COLO668 (cell line): ENCODE measurements around the gene RGS9.
A peak's percentile ranks its signal among the peaks of the same experiment; 100 is the strongest.
"Not testable (repeated sequence)": the region's sequence is repeated elsewhere in the genome, so short reads cannot be mapped to it uniquely, and the experiment has no call there.

Experiments used
- DNase-seq: peaks from one replicate; lab custom pipeline; 2025; ENCODE audit not compliant: unreplicated experiment; lab: John Stamatoyannopoulos, UW

The RGS9 gene

DNA sequence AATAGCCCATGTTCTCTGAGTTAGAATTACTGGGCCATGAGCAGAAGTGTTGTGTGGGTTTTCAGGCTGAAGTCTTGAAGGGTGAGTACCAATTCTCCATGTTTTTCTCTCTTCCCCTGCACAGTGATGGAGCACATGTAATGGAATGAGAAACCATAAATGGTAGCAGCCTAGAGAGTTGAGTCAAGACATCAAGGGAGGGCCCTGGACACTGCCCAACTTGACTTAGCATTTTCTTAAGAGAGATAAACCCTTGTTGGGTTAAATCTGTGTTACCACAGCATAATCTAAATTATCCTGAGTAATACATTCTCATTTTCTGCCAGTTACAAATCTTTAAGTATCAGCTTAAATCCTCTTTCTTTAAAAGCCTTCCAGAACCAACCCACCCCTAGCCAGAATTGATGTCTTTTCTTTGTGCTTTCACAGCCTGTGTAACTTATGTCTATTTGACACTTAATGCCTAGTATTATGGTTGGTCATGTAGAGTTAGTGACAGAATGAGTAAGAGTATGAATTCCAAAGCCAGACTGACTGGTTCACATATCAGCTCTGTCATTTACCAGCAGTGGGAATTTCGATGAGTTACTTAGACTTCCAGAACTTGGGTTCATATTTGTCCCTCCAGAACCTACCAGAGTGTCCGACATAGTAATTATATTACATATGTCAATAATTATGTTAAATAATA, 27.0 kb upstream of the RGS9 start:
- no peak for DNase-seq

- no peak for DNase-seq
Measured at GRCh38 chr17:65115839-65116238, 21.3 kb upstream of the RGS9 start.

DNA sequence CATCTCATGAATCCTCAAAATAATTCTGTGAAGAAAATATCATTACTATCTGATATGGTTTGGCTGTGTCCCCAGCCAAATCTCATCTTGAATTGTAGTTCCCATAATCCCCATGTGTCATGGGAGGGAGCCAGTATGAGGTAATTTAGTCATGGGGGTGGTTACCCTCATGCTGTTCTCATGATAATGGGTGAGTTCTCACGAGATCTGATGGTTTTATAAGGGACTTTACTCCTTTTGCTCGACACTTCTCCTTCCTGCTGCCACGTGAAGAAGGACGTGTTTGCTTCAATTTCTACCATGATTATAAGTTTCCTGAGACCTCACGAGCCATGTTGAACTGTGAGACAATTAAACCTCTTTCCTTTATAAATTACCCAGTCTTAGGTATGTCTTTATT, 20.7 kb upstream of the RGS9 start:
- DNase-seq: not testable (repeated sequence)

- no peak for DNase-seq
Measured at GRCh38 chr17:65117384-65118035, 19.7 kb upstream of the RGS9 start.

DNA sequence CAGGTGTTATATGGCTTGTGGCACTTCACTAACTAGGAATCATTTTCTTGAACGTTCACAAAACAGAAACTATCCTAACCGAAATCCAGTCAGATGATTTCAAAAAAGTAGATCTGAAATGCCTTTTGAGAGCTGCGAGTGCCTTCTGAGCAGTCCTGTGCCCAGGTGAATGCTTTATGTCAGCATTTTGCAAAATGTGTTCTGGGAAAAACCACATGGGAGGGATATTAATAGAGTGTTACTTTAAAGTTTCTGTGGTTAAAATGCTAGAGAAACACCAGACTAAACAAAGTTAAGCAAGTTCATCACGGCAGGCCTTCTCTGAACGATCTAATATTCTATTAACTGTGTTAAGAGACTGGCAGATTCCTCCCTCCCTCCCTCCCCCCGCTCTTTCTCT, 15.8 kb upstream of the RGS9 start:
- DNase-seq: no peak

GRCh38 chr17:65121916-65122806, 15.0 kb upstream of the RGS9 start:
- DNase-seq: no peak

DNA sequence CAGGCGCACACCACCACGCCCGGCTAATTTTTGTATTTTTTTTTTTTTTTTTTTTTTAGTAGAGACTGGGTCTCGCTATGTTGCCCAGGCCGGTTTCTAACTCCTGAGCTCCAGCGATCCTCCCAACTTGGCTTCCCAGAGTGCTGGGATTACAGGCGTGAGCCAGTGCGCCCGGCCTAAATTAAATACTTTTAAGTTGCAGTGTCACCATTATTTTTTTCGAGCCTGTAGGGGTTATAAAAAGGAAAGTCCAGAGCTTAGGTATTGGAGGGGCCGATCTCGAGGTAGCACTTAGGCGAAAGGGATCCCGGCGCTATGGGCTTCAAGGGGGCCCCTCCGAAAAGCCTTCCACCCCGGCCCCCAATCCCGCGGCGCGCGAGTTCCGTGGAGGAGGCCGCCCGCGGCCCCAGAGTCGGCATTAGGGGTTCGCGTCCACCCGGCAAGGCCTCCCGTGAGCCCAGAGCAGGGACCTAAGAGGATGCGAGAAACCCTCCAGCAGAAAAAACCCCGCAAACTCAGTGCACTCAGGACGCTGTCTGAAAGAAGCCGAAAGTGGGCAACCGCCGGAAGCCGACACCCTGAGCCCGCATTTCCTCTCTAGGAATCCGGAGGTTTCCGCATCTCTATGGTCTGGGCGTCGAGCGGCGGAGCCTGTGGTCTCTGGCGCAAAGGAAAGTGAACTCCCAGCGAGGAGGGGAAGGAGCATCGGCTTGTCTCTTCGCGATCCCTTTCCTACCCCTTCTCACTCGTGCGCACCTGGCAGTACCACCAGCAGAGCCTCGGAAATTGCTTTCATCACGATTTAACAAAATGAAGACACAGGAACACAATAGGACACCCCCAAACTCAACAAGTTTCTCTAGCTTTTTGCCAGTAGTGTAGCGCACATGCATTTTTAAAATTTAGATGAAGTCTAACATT, 14.1 kb upstream of the RGS9 start:
- DNase-seq: peak; percentile 75

- peak; percentile 18 for DNase-seq
Measured at GRCh38 chr17:65123757-65124675, 13.2 kb upstream of the RGS9 start.

DNA sequence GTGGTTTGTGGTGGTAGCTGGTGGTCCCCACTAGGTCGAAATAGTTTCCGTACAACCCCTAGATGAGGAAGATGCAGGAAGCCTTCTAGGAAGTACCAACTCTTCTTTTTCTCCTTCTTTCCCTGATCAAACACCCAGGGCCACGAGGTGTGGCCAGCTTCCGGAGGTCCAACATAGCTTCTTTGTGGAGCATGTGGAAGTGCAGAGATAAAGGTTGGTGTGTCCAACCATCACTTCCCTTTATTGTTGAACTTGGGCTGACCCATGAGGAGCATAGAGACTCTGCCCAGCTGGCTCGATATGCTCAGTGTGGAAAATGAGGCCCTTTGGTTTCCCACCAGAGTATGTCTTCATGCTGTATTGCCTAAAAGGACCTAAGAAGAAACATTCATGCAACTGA, 6.3 kb upstream of the RGS9 start:
- no peak for DNase-seq

DNA sequence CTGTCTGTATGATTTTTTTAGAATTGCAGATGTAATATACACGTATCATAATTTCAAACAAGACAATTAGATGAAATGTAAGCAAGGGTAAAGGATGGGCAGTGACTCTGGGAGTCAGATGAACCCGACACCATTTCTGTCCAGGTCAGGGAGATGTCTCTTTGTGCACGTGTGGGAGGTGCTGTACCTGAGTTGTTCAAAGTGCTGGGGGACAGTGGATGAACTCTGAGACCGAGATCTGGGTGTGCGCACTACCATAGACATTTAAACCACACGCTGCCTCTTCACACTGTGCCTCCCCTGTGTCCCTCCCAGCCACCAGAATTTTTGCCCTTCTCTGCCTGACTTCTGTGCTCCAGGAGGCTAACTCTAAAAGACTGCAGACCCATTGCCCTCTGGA, 5.9 kb upstream of the RGS9 start:
- no peak for DNase-seq

- no peak for DNase-seq
Measured at GRCh38 chr17:65131946-65132345, 5.2 kb upstream of the RGS9 start.

- no peak for DNase-seq
Measured at GRCh38 chr17:65134035-65134434, 3.1 kb upstream of the RGS9 start.

DNA sequence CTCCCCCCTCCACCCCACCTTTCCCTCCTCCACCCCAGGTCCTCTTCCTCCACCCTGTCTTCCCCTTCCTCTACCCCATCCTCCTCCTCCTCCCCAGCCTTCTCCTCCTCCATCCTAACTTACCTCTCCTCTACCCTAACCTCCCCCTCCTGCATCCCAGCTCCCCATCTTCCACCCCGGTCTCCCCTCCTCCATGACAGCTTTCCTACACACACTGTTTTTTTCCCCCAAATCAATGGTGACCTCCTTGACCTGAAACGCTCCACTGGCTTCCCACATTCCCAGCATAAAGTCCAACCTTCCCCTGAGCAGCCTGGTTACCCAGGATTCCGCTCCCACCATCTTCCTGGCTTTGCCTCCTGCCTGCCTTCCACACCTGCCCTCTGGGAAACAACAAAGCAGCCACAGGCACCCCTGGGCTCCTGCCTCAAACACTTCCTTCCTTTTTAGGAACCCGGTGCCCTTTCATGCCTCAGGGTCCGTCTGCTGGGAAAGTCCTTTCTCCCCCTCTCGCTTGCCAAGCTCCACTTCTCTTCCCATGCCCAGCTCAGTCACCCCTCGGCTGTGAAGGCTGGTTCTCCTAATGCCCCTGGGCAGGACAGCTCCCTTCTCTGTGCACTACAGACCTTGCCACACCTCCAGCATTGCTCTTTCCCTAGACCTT, 2.1 kb downstream of the RGS9 start:
- DNase-seq: no peak

DNA sequence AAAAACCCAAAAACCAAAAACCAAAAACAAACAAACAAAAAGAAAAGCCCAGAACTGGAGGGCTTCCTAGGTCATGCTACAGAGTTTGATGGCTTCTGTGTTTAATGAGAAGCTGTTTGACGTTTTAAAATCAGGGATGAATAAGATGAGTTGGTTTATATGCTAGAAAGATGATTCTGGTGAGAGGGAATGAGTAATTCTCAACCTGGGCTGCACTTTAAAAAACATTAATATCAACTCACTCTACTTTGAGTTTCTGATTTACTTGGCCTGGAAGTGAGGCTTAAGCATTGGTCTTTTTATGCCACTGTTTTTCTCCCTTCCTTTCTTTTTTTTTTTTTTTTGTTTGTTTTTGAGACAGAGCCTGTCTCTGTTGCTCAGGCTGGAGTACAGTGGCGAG, 5.1 kb downstream of the RGS9 start:
- DNase-seq: no peak

DNA sequence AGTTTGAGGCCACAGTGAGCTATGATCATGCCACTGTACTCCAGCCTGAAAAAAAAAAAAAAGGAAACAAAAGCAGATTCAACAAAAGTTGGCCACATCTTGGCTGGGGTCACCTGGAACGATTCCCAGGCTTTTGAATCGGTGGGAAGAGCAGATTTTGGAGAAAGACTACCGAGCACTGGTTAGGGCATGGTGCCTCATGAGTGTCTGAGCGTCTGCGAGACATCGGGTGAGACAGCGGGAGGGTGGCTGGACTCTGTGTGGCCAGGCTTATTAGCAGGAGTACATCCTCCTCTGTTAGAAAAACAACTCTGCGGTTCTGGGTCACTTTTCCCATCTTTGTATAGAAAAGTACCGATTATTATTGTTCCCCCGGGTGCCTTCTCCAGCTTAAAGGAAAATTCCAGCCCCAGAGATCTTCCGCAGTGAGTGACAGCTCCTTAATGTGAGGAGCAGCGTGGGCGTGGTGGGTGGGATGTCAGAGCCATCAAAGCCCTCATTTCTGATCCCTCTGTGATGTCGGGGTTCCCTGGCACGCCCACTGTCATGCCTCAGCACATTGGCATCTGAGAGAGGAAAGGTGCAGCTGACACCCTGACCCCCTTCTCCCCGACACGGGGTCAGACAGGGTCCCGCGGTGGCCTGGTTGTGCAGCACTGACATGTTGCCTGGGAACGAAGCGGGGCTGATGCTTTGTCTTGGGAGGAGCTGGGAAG, 6.9 kb downstream of the RGS9 start:
- no peak for DNase-seq

DNA sequence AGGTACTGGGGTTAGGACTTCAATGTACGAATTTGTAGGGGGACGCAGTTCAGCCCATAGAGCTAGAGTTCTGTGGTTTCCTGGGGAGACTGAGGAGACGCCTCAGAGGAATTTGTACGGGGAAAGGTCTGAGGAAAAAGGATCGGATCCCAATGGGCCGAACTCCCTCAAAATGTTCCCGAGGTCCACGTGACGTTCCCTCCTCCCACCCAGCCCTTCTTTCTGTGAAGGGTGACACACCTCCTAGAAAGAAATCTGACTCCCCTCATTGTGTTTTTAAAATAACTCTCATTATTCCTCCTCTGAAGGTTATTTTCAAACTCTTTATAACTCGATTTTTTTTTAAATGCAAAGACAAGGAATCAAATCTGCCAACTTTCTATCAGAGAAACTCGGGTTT, 8.6 kb downstream of the RGS9 start:
- no peak for DNase-seq

- DNase-seq: no peak
Measured at GRCh38 chr17:65147955-65148354, 10.8 kb downstream of the RGS9 start.

GRCh38 chr17:65154770-65155589, 17.8 kb downstream of the RGS9 start:
- DNase-seq: no peak
